AG09309 (cell line): ENCODE measurements around the gene GINS3.

Experiments
- DNase-seq: peaks from one replicate; pipeline ENCODE4 v3.0.0-alpha.2; 2010; ENCODE audit warnings: low read depth
- H3K4me3 ChIP-seq: 2 replicates; pipeline ENCODE4 v1.5.1; 2011; ENCODE audit warnings: mild to moderate bottlenecking, low read depth, low read length, moderate library complexity; ENCODE audit not compliant: control insufficient read depth
- CTCF ChIP-seq: IDR thresholded peaks from 2 replicates; pipeline ENCODE4 v1.5.1; 2011; ENCODE audit warnings: mild to moderate bottlenecking, low read depth, low read length, inconsistent platforms; ENCODE audit not compliant: insufficient read depth, control insufficient read depth; ENCODE audit errors: missing control alignments

The GINS3 gene

GRCh38 chr16:58448890-58449289 lies 56.6 kb downstream of the GINS3 start:
- no peak for DNase-seq
- no peak overlapping the region for H3K4me3 ChIP-seq
- TF ChIP-seq CTCF: no peak

GRCh38 chr16:58449306-58449705 lies 57.0 kb downstream of the GINS3 start:
- DNase-seq: no peak
- TF ChIP-seq CTCF: no peak
- H3K4me3 ChIP-seq: no peak overlapping the region

GRCh38 chr16:58449768-58450167 lies 57.5 kb downstream of the GINS3 start:
- H3K4me3 ChIP-seq: no peak overlapping the region

GRCh38 chr16:58450590-58450989 lies 58.3 kb downstream of the GINS3 start:
- H3K4me3 ChIP-seq: no peak overlapping the region
- no peak for TF ChIP-seq CTCF
- no peak for DNase-seq

More at GRCh38 chr16:58449768-58450167, 57.5 kb downstream of the GINS3 start:
- no peak for TF ChIP-seq CTCF
- no peak for DNase-seq

- TF ChIP-seq CTCF: no peak
- no peak for DNase-seq
- H3K4me3 ChIP-seq: no peak overlapping the region
Measured at GRCh38 chr16:58451265-58451689, 59.0 kb downstream of the GINS3 start.

- DNase-seq: no peak
- no peak overlapping the region for H3K4me3 ChIP-seq
- no peak for TF ChIP-seq CTCF
Measured at GRCh38 chr16:58451945-58452401, 59.7 kb downstream of the GINS3 start.

- no peak overlapping the region for H3K4me3 ChIP-seq
- no peak for TF ChIP-seq CTCF
- no peak for DNase-seq
Measured at GRCh38 chr16:58452640-58453039, 60.4 kb downstream of the GINS3 start.
